Stimulated activated CD8-positive, alpha-beta memory T cell treated with anti-CD3 and anti-CD28 coated beads, Interleukin-4, amount 100 ng/mL, for 24 hours (primary cell): ENCODE results near the gene DLG2.

Experiments
- DNase-seq: peaks from one replicate; pipeline ENCODE4 v3.0.0-alpha.2; 2020; ENCODE audit warnings: low read depth

Gene DLG2

DNA sequence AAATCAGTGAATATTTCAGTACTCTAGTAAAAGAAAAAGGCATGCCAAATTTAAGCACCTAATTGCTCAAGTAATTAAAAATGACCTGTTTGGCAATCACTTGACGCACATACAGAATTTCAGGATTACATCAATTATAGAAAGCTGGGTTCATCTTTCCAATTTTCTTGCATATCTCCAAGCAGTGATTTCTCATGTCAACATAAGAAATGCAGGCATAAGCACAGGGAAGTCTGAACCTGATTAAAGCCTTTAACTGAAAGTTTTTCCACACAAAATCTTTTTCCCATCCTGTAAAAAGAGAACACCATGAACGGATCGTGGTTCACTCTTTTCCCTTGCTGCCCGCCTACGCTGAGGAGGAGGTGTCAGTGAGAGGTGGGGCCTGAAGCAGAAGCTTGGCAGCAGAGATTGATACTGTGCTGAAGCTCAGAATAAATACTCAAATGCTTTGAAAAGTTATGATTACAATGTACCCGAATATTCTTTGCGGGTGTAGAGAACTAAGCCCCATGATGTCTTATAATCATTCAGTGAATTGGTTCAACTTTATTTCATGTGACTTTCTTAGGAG lies 1636.9 kb downstream of the DLG2 start:
- no peak for DNase-seq

DNA sequence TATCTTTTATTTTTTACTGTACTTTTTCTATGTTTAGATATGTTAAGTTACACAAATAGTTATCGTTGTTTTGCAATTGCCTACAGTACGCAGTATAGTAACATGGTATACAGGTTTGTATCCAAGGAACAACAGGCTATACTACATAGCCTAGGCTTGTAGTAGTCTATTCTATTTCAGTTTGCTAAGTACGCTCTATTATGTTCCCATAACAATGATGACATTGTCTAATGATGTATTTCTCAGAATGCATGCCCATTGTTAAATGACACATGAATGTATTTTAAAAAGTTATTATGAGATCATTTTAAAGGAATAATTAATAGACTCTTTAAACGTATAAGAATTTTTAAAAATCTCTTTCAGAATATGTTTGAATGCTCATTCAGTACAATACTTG lies 1644.3 kb downstream of the DLG2 start:
- no peak for DNase-seq

DNA sequence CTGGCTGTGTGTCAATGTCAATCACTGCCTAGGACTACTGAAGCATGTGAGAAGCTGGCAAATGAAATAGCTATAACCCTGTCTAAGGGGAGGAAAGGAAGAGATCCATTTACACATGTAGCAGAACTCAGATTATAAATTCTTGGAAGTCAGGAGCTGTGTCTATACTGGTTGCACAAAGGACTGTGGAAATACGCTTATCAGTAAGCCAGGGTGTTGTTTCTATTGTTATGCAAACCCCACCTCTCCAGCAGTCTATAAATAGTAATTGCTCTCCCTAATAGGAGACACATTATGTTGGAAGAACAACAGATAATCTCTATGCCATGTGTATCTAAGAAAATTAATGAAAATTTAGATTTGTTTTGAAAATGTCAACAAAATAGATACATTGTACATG lies 1647.6 kb downstream of the DLG2 start:
- DNase-seq: no peak

- DNase-seq: no peak
Observed at GRCh38 chr11:83978942-83979341, 1648.2 kb downstream of the DLG2 start.

DNA sequence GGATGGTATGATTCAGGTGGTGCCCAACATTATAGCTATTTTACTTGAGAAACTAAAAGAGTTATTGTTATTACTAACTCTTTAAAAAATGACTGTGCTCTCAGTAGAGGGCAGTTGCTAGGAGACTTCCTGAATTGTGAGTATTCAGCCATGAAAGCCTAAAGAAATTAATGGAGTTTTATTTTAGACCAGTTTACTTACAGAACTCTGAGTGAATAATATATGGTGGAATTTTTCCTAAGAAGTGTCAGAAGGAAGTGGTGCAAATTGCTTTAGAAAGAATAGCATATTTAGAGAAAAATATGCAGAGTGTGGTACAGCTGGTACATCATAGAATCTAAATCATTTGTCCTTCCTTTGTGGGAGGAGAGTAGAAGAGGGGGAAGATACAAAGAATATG lies 1651.1 kb downstream of the DLG2 start:
- DNase-seq: no peak

DNA sequence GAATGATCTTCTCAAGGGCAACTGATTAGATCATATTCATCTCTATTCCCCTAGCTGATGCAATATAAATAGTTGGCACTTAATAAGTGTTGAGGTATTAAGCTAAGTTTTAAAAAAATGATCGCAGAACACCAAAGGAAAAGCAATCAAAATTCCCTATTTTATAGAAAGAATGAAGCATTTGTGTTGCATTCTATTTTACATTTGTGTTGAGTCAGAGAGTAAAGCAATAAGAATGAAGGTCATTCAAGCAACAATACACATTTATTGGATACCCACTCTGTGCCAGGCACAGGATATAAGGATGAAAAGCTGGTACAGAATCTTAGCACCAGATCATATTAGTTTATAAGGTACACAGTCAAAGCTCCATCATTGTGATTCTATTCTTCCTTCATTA lies 1654.6 kb downstream of the DLG2 start:
- DNase-seq: no peak

- DNase-seq: no peak
Observed at GRCh38 chr11:83971063-83971462, 1656.1 kb downstream of the DLG2 start.

DNA sequence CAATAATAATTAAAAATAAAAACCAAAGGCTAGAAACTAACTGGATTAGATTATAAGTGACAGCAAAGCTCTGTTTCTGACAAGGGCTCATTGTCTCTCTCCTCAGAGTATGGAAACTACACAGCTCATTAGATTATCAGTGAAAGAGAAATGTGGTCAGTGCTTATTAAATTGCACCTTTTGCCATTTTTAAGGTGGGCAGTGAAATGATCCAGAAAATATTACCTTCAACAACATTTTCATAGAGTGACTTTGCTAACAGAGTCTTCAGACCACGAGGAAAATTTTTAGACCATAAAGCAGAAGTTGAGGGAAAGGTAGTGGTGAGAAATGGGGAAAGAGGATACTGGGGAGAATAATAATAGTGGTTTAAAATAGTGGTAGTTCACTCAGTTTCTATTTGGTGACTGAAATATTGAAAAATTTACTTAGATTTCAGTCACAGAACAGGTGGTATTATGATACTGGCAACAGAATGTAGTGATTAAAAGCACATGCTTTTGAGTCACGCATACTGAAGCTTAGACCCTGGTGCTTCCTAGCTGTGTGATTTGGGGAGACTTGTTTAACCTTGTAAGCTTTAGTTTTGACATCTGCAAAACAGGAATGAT lies 1657.0 kb downstream of the DLG2 start:
- no peak for DNase-seq

DNA sequence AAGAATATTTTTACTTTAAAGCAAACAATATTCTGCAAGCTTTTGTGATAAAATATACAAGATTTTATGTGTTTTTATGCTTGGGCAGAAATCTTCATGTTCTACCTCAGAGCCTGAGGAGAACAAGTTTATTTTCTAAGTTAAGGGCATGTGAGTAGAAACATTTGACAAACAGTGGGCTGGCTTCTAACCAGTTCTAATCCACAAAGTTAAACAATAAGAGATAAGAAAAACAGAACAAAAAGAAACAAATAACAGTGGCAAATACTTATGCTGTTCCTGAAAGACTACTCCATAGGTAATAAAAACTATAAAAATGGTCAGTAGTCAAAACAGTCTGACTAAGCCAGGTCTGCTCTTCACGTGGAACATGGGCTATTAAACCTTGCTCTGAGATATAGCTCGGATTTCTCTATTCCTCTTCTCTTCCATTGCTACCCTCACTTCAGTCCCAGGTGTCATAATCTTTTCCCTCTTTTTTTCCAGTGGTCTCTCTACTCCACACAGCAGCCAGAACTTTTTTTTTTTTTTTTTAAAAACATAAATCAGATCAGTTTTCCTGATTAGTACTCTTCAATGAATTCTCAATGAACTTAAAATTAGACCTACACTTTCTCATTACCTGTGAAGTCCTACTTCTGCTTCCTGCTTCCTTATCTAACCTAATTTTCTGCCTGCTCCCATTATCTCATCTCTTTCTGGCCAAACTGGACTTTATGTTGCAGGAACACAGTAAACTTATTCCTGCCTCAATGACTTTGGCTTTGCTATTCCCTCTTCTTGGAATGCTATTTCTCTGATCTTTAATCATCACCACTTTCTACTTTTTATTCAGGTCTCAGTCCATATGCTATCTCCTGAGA lies 1669.9 kb downstream of the DLG2 start:
- no peak for DNase-seq

DNA sequence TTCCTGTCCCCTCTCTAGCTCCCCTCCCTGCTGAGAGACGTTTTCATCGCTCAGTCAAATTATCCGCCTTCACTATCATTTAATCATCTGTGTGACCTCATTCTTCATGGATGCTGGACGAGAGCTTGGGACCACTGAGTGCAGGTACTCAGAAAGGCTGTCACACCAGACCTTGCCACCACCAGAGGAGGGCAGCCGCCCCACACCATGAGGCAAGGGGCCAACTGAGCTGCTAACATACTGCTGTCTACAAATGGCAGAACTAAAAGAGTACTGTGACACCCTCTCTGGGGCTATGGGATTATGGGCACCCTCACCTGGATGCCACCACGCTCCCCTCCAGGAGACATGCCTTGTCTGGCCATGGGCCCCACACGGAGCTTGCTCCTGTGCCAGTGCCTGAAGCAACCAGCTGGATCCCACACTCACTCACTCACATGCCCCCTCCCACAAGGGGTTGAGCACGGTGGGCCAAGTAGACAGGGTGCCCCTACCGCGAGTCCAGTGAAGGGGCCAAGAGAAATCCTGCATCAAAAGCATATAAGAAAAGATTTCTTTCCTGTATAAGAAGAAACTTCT lies 1670.9 kb downstream of the DLG2 start:
- no peak for DNase-seq

- DNase-seq: no peak
Observed at GRCh38 chr11:83954780-83955179, 1672.4 kb downstream of the DLG2 start.

DNA sequence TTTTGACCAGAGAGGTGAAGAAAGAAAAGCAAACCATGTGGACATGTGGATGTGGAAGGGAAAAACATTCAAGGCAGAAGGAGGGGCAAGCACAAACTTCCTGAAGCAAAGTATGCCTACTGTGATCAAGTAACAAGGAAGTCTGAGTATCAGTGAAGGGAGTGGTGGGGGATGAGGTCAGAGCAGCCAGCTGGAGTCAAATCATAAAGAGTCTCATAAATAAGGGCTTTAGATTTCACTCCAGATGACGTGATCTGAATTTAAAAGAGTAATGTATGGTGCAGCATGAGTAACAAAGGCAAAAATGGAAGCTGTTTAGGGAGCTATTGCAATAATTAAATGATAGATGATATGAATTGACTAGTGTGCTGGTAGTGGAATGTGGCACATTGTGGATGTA lies 1675.6 kb downstream of the DLG2 start:
- DNase-seq: no peak

DNA sequence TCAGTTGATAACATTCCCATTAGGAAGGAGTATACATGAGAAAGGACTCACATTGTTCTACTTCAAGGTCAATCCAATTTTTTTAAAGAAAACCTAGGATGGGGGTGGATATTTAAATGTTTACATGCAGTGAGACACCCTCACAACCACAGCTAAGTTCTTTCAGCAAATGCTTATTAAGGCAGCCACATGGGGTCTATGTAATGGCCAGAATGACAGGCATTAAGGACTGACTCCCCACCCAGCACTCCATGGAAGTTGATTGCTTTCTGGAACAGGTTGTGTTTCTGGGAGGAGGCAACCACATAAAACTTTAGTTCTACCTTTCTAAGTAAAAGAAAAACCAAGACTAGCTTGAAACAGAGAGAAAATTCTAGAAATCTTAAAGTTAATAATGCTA lies 1678.9 kb downstream of the DLG2 start:
- no peak for DNase-seq

DNA sequence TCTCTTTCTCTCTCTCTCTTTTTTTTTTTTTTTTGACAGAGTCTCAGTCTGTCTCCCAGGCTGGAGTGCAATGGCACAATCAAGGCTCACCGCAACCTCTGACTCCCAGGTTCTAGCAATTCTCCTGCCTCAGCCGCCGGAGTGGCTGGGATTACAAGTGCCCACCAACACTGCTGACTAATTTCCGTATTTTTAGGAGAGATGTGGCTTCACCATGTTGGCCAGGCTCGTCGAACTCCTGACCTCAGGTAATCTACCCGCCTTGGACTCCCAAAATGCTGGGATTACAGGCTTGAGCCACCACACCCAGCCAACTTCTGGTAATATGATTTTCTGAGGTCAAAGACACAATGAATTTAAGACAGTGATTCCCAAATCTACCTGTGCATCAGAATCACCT lies 1681.2 kb downstream of the DLG2 start:
- no peak for DNase-seq

DNA sequence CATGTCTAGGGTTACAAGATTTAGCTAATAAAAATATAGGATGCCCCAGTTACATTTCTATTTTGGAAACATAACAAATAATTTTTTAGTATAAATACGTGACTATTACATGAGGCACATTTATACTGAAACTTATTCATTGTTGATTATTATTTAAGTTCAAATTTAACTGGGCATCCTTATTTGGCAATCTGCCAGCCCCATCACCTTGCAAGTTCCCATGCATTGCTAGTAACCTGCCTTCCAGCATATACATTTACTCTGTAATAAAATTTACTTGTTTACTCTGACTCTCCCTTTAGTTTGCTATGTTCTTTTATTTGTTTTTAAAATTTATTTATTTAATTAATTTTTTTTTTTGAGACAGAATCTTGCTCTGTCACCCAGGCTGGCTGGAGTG lies 1686.1 kb downstream of the DLG2 start:
- DNase-seq: no peak

GRCh38 chr11:83938148-83938547 lies 1689.0 kb downstream of the DLG2 start:
- DNase-seq: no peak

DNA sequence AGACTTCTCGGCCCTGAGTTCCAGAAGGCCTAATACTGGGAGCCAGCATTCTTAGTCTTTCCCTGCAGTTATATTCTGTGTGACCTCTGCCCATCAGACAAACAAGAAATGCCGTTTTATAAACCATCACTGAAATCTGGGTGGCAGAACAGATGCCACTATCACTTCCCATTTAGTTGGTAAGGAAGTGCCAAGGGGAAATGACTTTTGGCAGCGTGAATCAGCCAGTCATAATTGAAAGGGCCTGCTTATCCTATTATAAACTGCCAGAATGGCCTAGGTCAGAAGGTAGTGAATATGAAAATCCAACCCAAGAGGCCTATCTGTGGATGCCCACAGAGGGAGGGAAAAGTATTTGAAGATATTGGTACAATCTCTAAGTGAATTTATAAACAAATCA lies 1694.1 kb downstream of the DLG2 start:
- DNase-seq: no peak

DNA sequence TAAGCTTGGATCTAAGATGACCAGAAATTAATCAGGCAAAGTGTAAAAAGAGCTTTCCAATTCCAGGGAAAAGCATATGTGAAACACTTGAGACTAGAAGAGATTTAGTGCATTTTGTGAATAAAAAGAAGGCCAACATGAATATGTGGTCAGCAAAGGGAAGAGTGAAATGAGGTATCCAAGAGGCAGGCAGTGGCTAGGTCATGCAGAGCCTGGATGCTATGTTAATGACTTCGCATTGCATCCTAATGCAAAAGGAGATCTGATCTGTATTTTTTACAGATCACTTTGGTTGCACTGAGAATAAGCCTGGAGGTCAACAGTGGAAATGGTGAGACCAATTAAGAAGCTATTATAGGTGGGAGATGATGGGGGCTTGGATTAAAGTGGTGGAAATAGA lies 1699.7 kb downstream of the DLG2 start:
- DNase-seq: no peak

DNA sequence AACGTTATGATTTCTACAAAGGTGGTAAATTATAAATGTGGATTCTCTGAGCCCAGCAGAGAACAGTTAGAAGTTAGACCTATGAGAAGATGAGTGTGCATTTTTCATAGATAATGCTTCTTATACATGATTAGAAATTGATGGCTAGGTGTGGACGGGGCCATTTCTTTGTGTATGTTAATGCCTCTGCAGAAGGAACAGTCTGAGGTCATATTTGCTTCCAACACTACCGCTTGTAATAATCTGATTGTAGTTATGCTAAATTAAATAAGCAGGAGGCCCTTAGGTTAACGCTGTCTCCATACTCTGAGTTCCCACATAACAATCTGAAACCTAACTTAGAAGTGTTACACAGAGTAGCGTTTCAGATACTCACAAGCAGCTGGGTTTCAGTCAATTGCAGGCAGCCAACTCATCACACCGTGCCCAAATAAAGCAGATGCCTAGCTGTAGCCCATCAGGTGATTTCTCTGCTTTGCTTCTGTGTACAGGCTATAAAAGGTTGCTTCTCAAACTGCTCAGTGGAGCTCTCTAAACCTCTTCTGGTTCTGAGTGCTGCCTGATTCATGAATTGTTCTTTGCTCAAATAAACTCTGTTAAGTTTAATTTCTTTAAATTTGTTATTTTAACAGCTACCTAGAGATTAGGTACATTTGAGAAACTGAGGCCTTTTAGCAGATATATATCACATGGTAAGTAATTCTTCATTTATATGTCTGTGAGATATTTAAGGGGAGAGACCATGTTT lies 1702.2 kb downstream of the DLG2 start:
- DNase-seq: no peak

DNA sequence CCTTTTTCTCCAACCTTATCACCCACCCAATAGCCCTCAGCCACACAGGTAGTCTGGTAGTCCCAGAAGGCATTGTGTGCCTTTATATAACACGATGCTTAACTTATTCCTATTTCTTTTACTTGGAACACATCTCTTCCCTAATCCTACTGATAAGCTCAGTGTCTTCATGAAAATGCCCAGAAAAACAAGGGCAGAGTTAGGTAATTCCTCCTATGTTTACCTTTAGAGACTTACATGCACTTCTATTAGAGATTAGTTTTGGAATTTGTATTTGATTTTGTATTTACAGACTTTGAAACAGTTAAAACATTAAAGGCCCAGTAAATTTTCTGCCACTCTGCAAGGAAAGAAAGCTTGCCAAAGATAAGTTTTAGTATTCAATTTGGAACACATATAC lies 1703.2 kb downstream of the DLG2 start:
- DNase-seq: no peak

DNA sequence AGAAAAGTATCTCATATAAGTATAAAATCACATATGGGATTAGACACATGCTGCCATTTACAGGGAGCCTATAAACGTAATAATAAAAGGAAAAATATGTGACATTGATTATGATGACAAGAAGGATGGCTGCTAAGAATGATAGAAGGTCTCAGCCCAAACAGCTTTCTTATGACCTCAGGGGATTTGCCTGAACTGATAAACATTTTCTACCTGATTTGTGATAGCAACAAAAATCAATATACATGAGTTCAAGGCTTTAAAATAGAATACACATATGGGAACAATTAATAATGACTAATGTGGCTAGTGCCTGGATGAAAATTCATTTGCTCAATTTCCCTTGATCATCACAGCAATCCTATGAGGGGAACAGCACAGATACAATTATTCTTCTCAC lies 1704.2 kb downstream of the DLG2 start:
- no peak for DNase-seq

DNA sequence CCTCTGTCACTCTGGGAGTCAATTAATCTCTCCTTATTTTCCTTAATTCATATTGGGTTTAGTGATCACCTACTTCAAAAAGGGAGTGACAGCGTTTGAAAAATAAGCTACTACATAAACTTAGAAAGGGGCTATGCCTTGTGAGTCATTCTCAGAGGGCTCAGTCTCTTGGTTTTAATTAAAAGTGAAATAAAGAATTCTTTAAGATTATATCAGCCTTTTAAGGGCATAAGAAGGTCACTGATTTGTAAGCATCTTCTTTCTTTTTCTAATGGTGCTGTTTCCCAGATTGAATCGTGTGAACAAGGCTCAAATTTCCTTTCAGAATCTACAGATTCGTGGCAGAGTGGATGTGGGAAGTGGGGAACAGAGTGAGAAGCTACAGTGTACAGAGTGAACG lies 1704.8 kb downstream of the DLG2 start:
- DNase-seq: no peak
